ENCODE data around the gene CTIF.

GRCh38 chr18:48703028-48703386 lies 164.2 kb downstream of the CTIF start:
- TF ChIP-seq, protein P1, sequence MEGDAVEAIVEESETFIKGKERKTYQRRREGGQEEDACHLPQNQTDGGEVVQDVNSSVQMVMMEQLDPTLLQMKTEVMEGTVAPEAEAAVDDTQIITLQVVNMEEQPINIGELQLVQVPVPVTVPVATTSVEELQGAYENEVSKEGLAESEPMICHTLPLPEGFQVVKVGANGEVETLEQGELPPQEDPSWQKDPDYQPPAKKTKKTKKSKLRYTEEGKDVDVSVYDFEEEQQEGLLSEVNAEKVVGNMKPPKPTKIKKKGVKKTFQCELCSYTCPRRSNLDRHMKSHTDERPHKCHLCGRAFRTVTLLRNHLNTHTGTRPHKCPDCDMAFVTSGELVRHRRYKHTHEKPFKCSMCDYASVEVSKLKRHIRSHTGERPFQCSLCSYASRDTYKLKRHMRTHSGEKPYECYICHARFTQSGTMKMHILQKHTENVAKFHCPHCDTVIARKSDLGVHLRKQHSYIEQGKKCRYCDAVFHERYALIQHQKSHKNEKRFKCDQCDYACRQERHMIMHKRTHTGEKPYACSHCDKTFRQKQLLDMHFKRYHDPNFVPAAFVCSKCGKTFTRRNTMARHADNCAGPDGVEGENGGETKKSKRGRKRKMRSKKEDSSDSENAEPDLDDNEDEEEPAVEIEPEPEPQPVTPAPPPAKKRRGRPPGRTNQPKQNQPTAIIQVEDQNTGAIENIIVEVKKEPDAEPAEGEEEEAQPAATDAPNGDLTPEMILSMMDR (IDR thresholded peaks at IDR 0.05) = no peak
- TF ChIP-seq EP300 (IDR thresholded peaks at IDR 0.05) (no peak), POLR2A (IDR thresholded peaks at IDR 0.05) (no peak)
